HT-29 (cell line): ENCODE data around the gene SKOR2. TPM values are rescaled to one million over a fixed set of nuclear protein-coding genes. Genes with fewer than 3 reads are reported as not detected.
A peak's percentile ranks its signal among the peaks of the same experiment; 100 is the strongest.

Source experiments
- DNase-seq: peaks from one replicate; pipeline ENCODE4 v3.0.0-alpha.2; 2015; ENCODE audit warnings: low spot score
- total RNA-seq: library from RNA; depleted of rRNA; stranded (reverse); fragments of >200 nt; shearing (Covaris generic); gene quantifications from 2 replicates; pipeline ENCODE4 v1.2.3, GENCODE V29; 2014

The SKOR2 gene
- total RNA-seq, 1 experiment from 2014 or later, result not detected

DNA sequence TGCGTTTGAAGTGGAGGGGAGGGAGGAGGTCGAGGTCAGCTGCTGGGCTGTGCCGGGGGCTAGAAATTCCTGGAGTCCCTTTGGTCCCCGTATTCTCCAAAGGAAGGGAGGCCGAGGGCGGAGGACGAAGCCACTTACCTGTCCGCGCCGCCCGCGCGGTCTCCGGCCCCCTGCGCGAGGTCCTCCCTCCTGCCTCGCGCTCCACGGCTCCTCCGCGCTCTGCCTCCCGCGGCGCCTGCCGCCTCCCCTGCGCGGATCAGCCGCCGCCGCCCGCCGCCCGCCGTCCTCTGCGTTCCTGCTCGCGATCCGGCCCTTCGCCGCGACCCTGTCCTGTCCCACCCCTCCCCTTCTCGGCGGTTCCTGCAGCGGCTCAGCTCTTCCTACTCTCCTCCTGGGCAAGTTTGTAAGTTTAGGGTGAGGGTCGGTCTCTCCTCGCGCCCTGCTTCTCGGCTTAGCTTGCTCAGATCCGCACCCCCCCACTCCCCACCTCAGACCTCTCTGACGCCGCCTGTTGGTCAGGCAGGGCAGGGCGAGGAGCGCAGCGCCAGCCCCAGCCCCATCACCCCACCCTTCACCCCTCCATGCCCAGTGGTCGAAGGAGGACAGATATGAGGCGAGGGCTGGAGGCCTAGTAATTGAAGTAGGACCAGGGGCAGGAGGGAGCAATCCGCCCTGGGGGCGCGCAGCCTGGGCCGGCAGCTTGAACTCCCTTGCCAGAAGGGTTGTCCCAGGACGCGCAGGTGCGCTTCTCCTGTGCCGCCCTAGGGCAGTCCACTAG lies 9.7 kb upstream of the SKOR2 start:
- no peak for DNase-seq

- DNase-seq, result no peak
Measured at GRCh38 chr18:47260120-47260923, 8.9 kb upstream of the SKOR2 start.

- peak; percentile 4 for DNase-seq
Measured at GRCh38 chr18:47254341-47254939, 3.0 kb upstream of the SKOR2 start.

DNA sequence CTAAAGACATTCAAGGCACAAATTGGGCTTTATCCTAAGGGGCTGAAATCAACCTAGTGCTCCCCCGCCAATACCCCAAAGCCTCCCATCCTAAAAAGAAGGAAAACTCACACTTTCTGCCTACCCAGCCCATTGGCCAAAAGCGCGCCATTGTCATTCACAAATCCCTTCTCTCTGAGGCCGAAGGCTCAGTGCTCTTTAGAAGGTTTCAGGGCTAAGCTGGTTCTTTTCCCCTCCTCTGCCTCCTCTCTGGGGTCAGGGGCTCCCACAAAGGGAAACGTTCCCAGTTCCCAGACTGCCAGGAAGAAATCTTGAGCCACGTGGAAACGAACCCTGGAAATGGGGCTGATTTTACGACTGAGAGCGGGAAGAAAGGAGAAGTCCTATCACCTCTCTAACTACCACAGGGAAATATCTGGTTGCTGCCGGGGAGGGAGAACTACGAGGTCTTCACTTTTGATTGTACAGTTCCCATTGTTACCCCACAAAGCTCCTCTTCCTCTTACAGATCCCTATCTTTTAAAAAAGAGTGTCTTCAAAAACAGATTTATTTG lies 1.7 kb upstream of the SKOR2 start:
- no peak for DNase-seq

DNA sequence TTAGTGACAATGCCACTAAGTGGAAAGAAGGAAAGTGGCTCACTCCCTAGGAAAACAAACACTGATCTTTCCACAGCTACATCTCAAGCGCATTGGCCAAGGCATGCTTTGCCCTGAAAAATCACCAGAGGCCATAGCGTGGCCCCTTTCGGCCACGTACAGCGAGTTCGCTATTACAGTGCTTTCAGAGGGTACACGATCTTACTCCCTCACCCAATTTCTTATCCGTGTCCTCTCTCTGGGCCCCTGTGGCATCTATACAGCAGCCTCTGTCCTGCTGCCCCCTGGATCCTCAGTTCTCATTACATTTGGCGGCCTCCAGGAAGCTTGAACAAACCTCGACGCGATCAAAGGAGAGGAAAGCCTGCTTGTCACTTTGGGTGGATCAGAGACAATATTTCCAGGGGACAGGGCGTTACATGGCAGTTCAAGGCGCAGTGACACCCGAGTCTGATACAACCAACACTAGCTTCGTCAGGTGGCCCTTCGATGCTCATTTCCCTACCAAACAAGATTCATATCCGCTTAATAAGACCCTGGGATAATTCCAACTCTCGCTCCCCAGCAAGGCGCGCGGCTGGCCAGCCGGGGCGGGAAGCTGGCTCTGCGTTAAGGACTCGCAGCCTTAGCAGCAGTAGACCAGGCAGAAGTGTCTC lies 941 bp downstream of the SKOR2 start:
- no peak for DNase-seq

GRCh38 chr18:47249314-47249981 lies 2.0 kb downstream of the SKOR2 start:
- no peak for DNase-seq

GRCh38 chr18:47248604-47249313 lies 2.7 kb downstream of the SKOR2 start:
- no peak for DNase-seq

GRCh38 chr18:47248115-47248603 lies 3.3 kb downstream of the SKOR2 start:
- no peak for DNase-seq

DNA sequence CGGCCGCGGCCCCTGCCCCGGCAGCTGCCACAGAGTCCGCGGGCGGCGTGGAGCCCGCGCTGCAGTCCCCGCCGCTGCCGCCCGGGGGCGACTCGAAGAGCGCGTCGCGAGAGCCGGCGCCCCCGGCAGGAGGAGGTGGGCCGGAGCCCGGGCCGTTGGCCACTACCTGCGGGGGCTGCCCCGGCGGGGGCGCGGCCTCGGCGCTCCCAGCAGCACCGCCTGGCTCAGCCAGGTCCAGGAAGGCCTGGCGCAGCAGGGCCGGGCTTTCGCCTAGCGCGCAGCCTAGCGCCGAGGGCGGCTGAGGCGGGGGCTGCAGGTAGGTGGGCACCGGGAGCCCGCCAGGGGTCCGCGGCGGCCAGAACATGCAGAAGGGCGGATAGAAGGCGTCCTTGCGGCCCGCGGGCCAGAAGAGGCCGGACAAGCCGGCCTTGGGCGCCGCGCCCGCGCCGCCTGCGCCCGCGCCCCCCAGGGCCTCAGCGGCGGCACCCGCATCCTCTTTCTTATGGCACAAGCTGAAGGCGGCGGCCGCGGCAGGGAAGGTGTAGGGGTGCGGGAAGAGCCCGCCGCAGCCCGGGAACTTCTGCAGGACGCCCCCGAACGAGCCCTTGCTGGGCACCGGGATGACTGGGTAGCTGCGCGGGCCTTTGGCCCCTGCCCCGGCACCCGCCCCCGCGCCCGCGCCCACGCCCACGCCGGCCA lies 3.9 kb downstream of the SKOR2 start:
- no peak for DNase-seq

GRCh38 chr18:47247036-47247415 lies 4.4 kb downstream of the SKOR2 start:
- no peak for DNase-seq

- no peak for DNase-seq
Measured at GRCh38 chr18:47246027-47246971, 5.2 kb downstream of the SKOR2 start.

DNA sequence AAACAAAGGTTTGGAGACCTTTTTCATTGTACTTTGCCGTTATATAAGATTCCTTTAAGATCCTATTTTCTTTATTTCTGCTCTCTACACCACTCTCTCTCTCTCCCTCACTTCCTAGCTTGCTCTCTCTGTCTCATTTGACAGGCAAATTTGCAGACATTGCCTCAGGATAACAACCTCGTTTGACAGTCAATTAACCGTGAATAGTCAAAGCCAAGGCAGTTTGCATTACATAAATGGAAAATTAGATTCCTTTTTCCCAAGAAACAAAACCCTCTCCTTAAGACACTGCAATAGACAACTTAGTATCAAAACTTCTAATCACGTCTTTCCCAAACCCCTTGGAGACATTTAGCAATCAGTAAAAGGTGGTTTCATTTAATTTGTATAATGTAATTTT lies 7.4 kb downstream of the SKOR2 start:
- DNase-seq, result no peak

- no peak for DNase-seq
Measured at GRCh38 chr18:47235096-47235495, 16.4 kb downstream of the SKOR2 start.

- DNase-seq, result no peak
Measured at GRCh38 chr18:47226660-47227059, 24.8 kb downstream of the SKOR2 start.

DNA sequence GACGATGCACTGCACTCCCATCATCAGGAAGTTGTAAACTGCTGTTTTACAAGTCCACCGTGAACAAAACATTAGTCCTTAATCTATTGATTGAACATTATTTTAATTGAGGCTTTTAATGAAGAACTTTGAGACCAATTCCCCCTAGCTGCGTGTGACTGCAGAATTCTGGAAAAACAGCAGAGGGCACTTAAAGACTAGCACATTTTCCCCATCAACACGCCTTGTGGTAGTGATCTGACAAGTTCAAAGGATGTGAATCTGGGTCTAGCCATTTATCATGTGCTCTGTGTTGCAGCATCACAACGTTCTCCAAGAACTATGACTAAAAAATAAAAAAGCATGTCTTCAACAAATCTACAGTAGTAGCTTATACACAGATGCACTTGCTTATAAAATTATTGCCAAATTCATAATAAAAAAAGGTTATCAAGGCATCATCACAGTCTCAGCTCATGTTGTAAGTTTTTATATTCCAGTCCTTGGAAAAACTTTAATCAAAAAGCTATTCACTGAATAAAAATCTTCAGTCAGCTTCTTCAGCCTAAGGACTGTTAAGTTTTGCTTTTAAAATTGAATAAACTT lies 35.8 kb downstream of the SKOR2 start:
- DNase-seq, result peak; percentile 48

DNA sequence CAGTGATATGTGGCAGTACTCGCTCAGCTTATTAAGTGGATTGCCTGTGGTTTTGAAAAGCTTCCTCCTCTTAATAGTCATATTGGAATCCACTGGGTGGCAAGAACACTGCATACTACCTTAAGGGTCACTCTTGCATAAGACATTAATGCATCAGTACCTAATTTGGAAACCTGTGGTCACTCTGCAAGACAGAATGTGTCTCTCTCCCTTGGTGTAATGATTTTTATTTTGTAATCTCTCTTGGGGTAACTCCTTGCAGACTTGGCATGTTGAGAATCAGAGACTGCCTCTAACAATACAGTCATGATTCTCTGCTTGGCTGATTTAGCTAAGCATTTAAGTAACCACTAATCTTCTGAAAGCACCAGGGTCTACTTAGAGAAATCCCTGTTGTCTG lies 42.3 kb downstream of the SKOR2 start:
- no peak for DNase-seq

DNA sequence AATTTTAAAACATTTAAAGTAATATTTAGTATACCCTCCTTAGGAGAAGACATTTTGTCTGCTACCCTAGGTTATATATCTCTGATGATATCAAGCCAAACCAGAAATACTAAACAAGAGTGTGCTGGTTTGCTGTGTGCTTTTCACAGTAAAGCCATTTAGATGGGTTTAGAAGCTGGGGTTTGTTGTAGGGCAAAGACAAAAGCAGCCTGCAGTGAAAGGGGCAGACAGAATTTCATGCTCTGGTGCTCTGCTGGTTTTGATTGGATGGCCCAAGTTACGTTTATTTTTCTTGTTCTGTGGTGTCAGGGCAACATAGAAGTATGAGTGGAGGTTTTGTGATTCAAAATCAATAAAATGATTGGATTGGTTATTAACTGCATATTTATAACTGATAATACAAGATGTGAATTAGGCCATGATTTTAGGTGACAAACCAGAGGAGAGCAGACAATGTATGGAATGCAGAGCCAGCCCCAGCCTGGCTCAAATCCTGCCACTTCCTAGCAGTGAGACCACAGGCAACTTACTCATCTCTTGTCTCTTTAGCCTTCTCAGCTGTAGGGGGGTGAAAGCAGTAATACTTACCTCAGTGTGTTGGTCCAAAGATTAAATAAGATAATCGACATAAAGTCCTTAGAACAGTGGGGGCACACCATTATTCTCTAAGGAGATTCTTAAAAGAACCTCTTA lies 44.4 kb downstream of the SKOR2 start:
- no peak for DNase-seq
